Memory B cell (primary cell): Measurements from ENCODE around the gene SORBS1.

ENCODE experiments used
- ATAC-seq: fragments of 150-1000 bp; cut with Tn5 transposase; 2 replicates; pipeline ENCODE4 v1.10.0; 2021; ENCODE audit warnings: low read depth, mild to moderate bottlenecking, moderate library complexity
- DNase-seq, 2 donors: peaks; one replicate each; pipeline ENCODE4 v3.0.0; 2022; ENCODE audit warnings: low spot score in 2 of 2
- H3K27ac Mint-ChIP-seq: one replicate; pipeline ENCODE4 v1.8.0; 2022; ENCODE audit warnings: mild to moderate bottlenecking, moderate library complexity, mixed read lengths
- H3K27me3 Mint-ChIP-seq: one replicate; pipeline ENCODE4 v1.8.0; 2022; ENCODE audit warnings: mixed read lengths
- H3K36me3 Mint-ChIP-seq: one replicate; pipeline ENCODE4 v1.8.0; 2022; ENCODE audit warnings: mild to moderate bottlenecking, mixed read lengths
- H3K4me1 Mint-ChIP-seq: one replicate; pipeline ENCODE4 v1.8.0; 2022; ENCODE audit warnings: mixed read lengths
- H3K4me3 Mint-ChIP-seq: one replicate; pipeline ENCODE4 v1.8.0; 2022; ENCODE audit warnings: mild to moderate bottlenecking, moderate library complexity, mixed read lengths
- H3K9me3 Mint-ChIP-seq: one replicate; pipeline ENCODE4 v1.8.0; 2022; ENCODE audit warnings: mixed read lengths

SORBS1 gene

DNA sequence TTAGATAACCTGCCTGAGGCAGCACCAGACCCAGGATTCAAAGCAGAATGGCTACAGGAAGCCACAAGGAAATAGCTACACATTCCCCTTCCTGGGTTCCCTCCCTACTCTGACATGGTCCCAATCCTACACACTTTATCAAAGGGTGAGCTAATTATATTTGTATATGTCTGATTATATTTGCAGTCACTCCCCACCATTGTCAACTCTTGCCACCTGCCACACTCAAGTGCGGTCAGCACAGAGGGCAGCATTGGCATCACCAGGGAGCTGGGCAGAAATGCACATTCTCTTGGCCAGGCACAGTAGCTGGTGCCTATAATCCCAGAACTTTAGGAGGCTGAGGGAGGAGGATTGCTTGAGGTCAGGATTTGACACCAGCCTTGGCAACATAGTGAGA lies 156.3 kb downstream of the SORBS1 start:
- no peaks in the 10 kb centered on the region for H3K36me3 Mint-ChIP-seq
- H3K27me3 Mint-ChIP-seq: peaks cover 7% of the 10 kb centered on the region
- ATAC-seq: no peak
- no peak overlapping the region for H3K4me3 Mint-ChIP-seq
- no peaks in the 10 kb centered on the region for H3K4me1 Mint-ChIP-seq
- DNase-seq: no peak
- no peak overlapping the region for H3K27ac Mint-ChIP-seq
- H3K9me3 Mint-ChIP-seq: no peaks in the 10 kb centered on the region

DNA sequence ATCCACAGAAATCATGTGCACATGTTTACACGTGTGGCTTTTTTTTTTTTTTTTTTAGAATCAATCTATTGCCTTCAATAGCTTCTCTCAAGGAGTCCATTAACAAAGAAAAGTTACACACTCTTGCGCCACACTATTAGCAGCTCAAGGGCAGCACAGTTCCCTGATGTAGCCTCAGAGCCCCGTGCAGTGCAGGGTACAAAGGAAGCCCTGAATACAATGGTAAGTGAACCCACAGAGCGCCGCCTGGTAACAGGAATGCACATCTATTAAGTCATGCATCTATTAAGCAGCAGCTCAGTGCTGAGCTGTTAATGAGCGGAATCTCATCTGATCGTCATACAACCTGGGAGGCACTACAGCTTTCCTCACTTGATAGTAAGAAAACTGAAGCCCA lies 156.7 kb downstream of the SORBS1 start:
- H3K4me3 Mint-ChIP-seq: no peak overlapping the region
- H3K27ac Mint-ChIP-seq: no peak overlapping the region
- H3K9me3 Mint-ChIP-seq: no peaks in the 10 kb centered on the region
- ATAC-seq (no peak), DNase-seq (no peak)
- H3K27me3 Mint-ChIP-seq: peaks cover 7% of the 10 kb centered on the region
- no peaks in the 10 kb centered on the region for H3K36me3 Mint-ChIP-seq
- H3K4me1 Mint-ChIP-seq: no peaks in the 10 kb centered on the region

- DNase-seq: no peak
- Mint-ChIP-seq H3K9me3 (no peaks in the 10 kb centered on the region), H3K4me3 (no peak overlapping the region), H3K27me3 (peaks cover 7% of the 10 kb centered on the region), H3K27ac (no peak overlapping the region), H3K36me3 (no peaks in the 10 kb centered on the region), H3K4me1 (no peaks in the 10 kb centered on the region)
- no peak for ATAC-seq
These were observed 157.3 kb downstream of the SORBS1 start for GRCh38 chr10:95403700-95404461.

DNA sequence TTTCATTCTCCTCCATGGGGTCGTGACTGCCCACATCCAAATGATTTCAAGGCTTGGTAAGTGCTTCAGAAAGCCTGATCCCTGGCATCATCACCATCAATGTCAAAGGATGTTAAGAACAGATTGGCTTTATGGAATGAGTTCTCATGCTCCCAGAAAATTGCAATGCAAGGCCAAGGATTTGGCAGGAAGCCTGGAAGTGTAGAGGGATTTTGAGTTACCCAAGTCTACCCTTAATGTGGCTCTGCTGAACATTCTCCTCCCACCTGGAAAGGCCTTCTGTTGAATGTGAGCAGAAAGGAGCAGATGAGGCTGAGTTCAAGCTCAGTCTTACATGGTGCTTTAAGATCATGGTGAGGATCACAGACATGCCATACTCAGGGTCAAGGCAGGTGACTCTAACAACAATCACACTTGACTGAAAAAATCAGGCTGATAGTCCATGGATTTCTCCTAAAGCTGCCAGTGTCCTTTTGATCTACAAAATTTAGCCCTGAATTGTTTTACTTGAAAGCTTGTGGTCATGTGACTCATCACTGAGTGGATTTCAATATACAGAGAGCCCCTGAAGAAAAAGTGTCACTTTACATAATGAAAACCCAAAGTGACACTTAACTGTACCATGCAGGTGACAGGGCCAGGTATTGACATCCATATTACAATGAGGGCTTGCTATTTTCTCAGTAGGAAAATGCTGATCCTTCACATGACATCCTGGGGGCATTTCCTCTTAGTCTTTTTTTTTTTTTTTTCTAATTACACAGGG lies 159.3 kb downstream of the SORBS1 start:
- no peaks in the 10 kb centered on the region for H3K36me3 Mint-ChIP-seq
- no peak overlapping the region for H3K27ac Mint-ChIP-seq
- H3K4me1 Mint-ChIP-seq: no peaks in the 10 kb centered on the region
- H3K4me3 Mint-ChIP-seq: no peak overlapping the region
- no peak for DNase-seq
- H3K9me3 Mint-ChIP-seq: no peaks in the 10 kb centered on the region
- no peak for ATAC-seq
- peaks cover 5% of the 10 kb centered on the region for H3K27me3 Mint-ChIP-seq

GRCh38 chr10:95400787-95401186 lies 160.4 kb downstream of the SORBS1 start:
- no peaks in the 10 kb centered on the region for H3K9me3 Mint-ChIP-seq
- DNase-seq (no peak), ATAC-seq (no peak)
- H3K27ac Mint-ChIP-seq: no peak overlapping the region
- peaks cover 5% of the 10 kb centered on the region for H3K27me3 Mint-ChIP-seq
- no peaks in the 10 kb centered on the region for H3K4me1 Mint-ChIP-seq
- H3K36me3 Mint-ChIP-seq: no peaks in the 10 kb centered on the region
- H3K4me3 Mint-ChIP-seq: no peak overlapping the region

DNA sequence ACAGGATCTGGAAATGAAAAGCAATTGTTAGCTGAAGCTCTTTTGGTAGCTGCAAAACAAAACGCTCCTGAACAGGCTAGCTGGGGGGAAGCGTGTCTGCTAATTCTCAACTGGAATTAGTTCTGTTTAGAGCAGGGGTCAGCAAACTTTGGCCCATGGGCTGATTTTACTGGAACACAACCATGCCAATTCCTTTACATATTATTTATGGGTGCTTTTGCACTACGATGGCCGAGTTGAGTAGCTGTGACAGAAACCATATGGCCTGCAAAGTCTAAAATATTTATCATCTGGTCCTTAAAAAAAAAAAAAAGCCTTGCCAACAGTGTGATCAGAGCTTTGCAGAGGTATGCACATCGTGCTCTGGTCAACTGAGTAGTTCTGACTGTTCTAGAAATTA lies 162.0 kb downstream of the SORBS1 start:
- Mint-ChIP-seq H3K4me3 (no peak overlapping the region), H3K9me3 (no peaks in the 10 kb centered on the region), H3K27ac (no peak overlapping the region), H3K4me1 (peaks cover 2% of the 10 kb centered on the region), H3K36me3 (no peaks in the 10 kb centered on the region), H3K27me3 (peaks cover 7% of the 10 kb centered on the region)
- DNase-seq (no peak), ATAC-seq (no peak)

DNA sequence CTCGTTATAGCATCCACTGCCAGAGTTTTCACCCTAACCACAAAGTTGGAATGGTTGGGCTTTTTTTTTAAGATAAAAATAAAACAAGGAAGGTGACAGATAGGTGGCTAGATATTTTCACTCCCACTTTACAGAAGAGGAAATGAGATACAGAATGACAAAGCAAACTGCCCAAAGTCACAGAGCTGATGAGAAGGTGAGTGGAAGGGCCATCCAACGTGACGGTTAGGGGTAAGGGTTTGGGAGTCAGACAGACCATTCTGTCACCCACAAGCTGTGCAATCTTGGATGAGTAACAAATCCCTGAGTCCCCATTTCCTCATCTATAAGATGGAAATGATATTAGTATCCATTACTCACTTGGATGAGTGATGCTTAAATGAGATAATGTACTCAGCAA lies 163.4 kb downstream of the SORBS1 start:
- DNase-seq: no peak
- H3K27ac Mint-ChIP-seq: no peak overlapping the region
- no peak overlapping the region for H3K4me3 Mint-ChIP-seq
- peaks cover 7% of the 10 kb centered on the region for H3K27me3 Mint-ChIP-seq
- peaks cover 3% of the 10 kb centered on the region for H3K4me1 Mint-ChIP-seq
- H3K36me3 Mint-ChIP-seq: no peaks in the 10 kb centered on the region
- H3K9me3 Mint-ChIP-seq: no peaks in the 10 kb centered on the region
- no peak for ATAC-seq

- peaks cover 9% of the 10 kb centered on the region for H3K27me3 Mint-ChIP-seq
- no peak overlapping the region for H3K4me3 Mint-ChIP-seq
- no peaks in the 10 kb centered on the region for H3K36me3 Mint-ChIP-seq
- ATAC-seq: no peak
- no peaks in the 10 kb centered on the region for H3K9me3 Mint-ChIP-seq
- H3K4me1 Mint-ChIP-seq: peaks cover 3% of the 10 kb centered on the region
- H3K27ac Mint-ChIP-seq: no peak overlapping the region
- no peak for DNase-seq
These were observed 165.2 kb downstream of the SORBS1 start for GRCh38 chr10:95395947-95396449.

- no peak overlapping the region for H3K27ac Mint-ChIP-seq
- peaks cover 13% of the 10 kb centered on the region for H3K27me3 Mint-ChIP-seq
- H3K4me1 Mint-ChIP-seq: peaks cover 3% of the 10 kb centered on the region
- no peaks in the 10 kb centered on the region for H3K9me3 Mint-ChIP-seq
- no peak overlapping the region for H3K4me3 Mint-ChIP-seq
- no peaks in the 10 kb centered on the region for H3K36me3 Mint-ChIP-seq
- DNase-seq: no peak
- no peak for ATAC-seq
These were observed 166.8 kb downstream of the SORBS1 start for GRCh38 chr10:95394161-95394880.

DNA sequence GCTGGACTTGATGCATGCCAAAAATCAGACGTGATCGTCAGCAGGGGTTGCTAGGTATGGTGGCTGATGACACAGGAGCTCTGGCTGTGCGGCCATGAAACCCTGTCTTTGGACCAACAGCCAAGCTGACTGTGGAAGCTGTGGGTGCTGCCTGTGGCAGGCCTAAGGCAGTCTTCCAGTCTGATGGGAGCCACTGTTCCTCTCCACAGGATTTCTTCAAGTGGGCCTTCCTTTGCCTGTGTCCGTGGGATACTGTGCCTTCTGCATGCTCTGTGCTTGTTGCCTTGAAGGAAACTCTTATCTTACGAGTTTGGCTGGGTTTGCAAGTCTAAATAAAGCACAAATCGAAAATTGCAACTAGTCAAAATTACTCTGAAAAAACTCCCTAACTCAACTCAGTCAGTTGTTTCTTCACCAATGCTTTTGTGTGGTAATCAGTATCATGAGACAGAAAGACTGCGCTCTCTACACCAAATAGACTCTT lies 168.4 kb downstream of the SORBS1 start:
- peaks cover 3% of the 10 kb centered on the region for H3K4me1 Mint-ChIP-seq
- peaks cover 13% of the 10 kb centered on the region for H3K27me3 Mint-ChIP-seq

DNA sequence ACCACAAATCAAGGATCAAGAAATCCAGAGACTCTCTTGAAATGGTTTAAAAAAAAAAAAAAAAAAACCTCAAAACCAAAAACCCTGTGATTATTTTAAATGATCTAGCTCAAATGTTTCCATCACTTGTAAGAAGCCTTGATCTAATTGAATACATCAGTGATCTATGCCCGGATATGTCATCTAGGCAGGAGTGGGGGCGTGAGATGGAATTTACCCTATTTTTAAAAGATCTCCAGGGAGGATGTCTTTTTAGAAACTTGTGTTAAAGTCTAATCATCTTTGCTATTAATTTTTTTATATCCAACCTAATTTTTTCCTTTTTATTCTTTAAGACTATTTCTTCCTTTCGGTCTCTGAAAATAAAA lies 169.0 kb downstream of the SORBS1 start:
- H3K27me3 Mint-ChIP-seq: peaks cover 13% of the 10 kb centered on the region
- ATAC-seq (no peak), DNase-seq (no peak)
- H3K27ac Mint-ChIP-seq: no peak overlapping the region
- no peak overlapping the region for H3K4me3 Mint-ChIP-seq
- H3K4me1 Mint-ChIP-seq: peaks cover 3% of the 10 kb centered on the region
- H3K9me3 Mint-ChIP-seq: no peaks in the 10 kb centered on the region
- H3K36me3 Mint-ChIP-seq: no peaks in the 10 kb centered on the region

More for the DNA sequence above, 168.4 kb downstream of the SORBS1 start:
- Mint-ChIP-seq H3K36me3 (no peaks in the 10 kb centered on the region), H3K4me3 (no peak overlapping the region), H3K27ac (no peak overlapping the region), H3K9me3 (no peaks in the 10 kb centered on the region)
- DNase-seq (no peak), ATAC-seq (no peak)

DNA sequence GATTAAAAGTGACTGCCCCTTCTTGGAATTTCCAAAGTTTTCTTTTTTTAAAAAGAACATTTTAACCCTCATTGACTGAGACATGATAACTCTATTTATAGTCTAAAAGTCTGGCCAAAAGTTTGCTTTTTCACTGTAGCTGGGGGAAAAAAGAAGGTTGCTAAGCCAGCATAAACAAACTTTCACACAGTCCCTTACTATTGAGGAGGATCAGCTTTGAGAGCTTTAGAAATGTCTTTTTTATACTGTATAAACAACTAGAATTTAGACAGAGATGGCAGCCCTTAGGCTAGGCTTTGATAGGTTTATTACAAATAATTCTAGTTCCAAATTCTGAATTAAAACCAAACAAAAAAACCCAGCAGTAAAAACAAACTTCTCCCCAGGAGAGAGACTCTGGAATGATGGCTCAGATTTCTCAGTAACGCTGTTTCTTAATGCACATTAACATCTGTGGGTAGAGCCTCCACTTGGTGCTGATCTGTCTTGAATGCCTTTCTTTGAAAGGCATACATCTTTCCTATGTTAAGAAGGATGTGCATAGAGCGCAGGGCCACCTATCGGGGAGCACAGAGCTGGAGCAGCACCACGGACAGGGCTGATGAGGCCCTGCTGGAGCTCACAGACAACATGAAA lies 169.5 kb downstream of the SORBS1 start:
- H3K9me3 Mint-ChIP-seq: no peaks in the 10 kb centered on the region
- ATAC-seq: no peak
- peaks cover 3% of the 10 kb centered on the region for H3K4me1 Mint-ChIP-seq
- DNase-seq: no peak
- H3K27ac Mint-ChIP-seq: no peak overlapping the region
- no peaks in the 10 kb centered on the region for H3K36me3 Mint-ChIP-seq
- H3K4me3 Mint-ChIP-seq: no peak overlapping the region
- peaks cover 13% of the 10 kb centered on the region for H3K27me3 Mint-ChIP-seq

DNA sequence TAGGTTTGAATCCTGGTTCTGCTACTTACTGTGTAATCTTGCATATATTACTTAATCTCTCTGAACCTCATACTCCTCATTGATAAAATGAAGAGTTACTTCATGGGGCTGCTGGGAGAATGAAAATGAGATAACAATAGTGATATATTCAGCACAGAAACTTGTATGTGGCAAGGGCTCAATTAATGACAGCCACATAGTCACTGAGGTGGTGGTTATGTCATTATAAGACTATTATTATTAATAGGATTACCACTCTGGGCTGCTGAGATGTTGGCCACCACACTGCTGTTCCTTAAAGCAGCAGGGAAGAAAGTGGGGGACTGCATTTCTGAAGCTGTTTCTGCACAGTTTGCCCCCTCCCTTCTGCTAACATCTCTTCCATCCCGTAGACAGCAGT lies 170.0 kb downstream of the SORBS1 start:
- H3K36me3 Mint-ChIP-seq: no peaks in the 10 kb centered on the region
- no peak for ATAC-seq
- peaks cover 3% of the 10 kb centered on the region for H3K4me1 Mint-ChIP-seq
- no peak overlapping the region for H3K27ac Mint-ChIP-seq
- peaks cover 13% of the 10 kb centered on the region for H3K27me3 Mint-ChIP-seq
- H3K9me3 Mint-ChIP-seq: no peaks in the 10 kb centered on the region
- no peak for DNase-seq
- no peak overlapping the region for H3K4me3 Mint-ChIP-seq

- ATAC-seq (no peak), DNase-seq (no peak)
- Mint-ChIP-seq H3K4me1 (peaks cover 3% of the 10 kb centered on the region), H3K27ac (no peak overlapping the region), H3K36me3 (no peaks in the 10 kb centered on the region), H3K27me3 (peaks cover 13% of the 10 kb centered on the region), H3K9me3 (no peaks in the 10 kb centered on the region), H3K4me3 (no peak overlapping the region)
These were observed 171.2 kb downstream of the SORBS1 start for GRCh38 chr10:95389982-95390381.
